ENCODE data around the gene CNPY1.

The CNPY1 gene

DNA sequence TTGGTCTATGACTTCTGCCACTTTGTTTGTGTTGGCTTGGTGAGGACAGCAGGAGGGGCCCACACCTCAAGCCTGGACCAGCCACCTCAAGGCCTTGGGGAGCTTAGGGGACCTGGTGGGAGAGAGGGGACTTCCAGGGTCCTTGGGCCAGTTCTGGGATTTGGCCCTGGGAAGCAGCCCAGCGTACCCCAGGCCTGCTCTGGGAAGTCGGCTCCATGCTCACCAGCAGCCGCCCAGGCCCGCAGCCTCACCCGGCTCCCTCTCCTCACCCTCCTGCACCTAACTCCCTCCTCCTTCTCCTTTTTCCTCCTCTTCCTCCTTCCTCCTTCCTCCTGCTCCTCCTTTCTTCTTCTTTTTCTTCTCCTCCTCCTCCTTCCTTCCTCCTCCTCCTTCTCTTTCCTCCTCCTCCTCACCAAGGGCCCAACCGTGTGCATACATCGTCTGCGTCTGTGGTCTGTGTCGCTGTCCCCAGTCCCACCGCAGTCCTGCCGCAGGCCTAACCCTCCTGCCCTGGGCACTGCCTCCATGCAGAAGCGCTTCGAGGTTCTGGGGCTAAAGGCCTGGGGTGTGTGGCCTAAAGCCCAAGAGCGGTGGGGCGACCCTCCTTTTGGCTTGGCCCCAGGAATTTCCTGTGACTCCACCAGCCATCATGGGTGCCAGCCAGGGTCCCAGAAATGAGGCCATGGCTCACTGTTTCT is 83.1 kb downstream of the CNPY1 start:
- no peak for DNase-seq

DNA sequence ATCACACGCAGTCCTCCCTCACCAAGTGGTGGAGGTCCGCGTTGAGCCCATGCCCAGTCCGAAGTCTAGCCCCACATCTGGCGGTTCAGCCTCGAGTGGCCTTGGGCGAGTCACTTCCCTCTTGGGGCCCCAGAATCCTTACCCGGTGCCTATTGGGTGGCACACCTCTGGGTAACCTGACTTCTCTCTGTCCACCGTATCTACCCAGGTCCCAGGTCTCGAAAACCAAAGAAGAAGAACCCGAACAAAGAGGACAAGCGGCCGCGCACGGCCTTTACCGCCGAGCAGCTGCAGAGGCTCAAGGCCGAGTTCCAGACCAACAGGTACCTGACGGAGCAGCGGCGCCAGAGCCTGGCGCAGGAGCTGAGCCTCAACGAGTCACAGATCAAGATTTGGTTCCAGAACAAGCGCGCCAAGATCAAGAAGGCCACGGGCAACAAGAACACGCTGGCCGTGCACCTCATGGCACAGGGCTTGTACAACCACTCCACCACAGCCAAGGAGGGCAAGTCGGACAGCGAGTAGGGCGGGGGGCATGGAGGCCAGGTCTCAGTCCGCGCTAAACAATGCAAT is 84.1 kb downstream of the CNPY1 start:
- DNase-seq: no peak

DNA sequence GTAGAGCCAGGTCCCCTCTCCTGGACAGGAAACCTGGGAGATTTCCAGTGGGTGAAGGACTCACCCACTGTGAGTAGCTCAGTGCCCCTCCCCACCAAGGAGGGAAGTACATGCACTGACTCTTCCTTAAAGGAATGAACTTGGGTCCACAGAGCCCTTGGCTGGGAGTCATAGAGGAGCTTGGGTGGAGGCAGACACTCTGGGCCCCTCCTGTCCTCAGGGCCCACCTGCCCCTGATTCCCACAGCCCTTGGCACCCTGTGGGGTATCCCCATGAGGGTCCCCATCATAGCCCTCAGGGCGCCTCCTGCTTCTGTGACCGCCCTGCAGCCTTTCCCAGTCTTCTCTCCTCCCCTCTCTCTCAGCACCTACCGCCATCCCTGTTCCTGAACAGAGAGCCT is 84.7 kb downstream of the CNPY1 start:
- DNase-seq: no peak

DNA sequence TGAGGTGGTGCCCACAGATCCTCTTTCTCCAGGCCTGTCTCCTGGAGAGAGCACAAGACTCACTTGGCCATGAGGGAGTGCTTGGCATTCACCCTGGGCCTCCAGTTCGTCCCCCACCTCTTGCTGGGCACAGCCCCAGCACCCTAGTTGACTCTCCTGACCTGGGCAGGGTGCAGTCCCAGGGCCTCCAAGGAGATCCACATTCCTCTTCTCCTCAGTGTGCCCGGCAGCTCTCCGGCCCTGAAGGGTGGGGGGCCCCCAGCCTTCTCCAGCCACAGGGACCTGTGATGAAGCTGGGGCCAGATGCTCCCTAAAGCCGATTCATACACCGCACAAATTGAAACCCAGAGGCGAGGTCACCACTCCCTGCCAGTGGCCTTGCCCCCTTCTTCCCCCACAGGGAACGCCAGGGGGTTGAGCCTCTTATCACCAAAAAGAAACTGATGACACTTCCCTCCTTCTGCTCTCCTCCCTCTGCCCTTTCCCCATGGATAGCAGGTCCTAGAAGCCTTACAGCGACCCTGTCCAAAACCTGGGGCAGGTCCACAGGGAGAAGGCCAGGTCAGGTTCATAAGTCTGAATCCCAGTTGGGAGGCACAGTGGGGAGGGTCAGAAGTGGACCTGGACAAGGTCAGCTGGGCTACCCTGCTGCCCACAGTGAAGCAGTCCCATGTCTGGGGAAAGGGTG is 85.3 kb downstream of the CNPY1 start:
- DNase-seq: no peak

DNA sequence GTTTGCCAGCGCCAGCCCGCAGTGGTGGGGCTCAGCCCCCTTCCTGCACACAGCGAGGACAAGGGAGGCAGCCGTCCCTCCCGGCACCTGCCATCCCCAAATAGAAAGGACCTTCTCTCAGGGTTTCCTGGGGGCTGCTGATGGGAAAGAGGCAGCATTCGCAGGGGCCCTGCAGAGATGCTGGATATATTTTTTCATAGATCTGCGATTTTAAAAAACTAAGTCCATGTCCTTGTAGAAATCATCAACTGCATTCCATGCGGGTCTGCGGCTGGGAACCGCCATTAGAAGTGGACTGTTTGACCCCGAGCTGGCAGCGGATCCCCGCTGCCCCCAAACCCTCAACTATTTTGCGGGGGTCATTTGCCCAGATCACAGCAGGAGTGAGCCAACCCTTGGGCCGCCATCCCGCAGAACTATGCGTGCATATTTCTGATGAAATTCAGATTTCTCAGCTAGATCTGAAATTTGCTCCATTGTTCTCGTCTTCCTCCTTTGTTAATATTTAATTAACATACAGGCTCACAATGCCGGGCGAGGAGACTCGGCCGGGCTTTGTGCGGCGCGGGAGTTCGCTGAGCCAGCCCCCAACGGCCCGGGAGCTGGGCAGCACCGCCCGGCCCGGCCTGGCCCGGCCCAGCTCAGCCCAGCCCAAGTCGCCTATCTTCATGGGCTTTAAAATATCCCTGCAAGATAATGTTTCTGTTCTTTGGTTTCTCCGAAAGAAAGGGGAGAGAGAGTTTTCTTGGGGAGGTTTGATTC is 86.5 kb downstream of the CNPY1 start:
- no peak for DNase-seq

DNA sequence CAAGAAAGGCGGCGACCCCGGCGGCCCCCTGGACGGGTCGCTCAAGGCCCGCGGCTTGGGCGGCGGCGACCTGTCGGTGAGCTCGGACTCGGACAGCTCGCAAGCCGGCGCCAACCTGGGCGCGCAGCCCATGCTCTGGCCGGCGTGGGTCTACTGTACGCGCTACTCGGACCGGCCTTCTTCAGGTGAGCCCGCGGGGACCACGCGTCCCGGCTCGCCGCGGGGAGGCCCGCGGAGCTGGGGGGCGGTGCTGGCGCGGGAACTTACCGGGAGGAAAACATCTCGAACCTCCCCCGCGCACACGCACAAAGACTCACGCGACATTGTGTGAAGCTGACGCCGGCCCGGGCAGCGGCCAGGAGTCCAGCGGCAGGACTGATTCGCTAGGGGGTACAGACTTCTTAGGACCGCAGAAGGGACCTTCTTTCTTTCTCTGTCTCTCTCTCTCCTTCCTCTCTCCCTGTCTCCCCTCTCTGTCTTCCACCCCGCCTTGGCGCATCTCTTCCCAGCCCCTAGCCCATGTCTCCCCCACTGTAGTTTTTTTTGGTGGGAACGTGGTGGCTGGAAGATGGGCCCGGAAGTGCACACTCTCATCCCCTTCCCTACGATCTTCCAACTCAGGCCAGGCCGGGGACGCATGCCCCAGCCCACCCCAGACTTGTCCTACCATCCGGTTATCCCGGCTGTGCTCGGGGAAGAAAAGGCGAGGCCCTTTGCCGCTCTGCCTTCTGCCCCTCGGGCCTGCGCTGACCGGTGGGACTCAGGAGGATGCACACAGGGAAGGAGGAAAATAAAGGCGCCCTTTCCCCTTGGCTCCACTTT is 87.3 kb downstream of the CNPY1 start:
- no peak for DNase-seq

DNA sequence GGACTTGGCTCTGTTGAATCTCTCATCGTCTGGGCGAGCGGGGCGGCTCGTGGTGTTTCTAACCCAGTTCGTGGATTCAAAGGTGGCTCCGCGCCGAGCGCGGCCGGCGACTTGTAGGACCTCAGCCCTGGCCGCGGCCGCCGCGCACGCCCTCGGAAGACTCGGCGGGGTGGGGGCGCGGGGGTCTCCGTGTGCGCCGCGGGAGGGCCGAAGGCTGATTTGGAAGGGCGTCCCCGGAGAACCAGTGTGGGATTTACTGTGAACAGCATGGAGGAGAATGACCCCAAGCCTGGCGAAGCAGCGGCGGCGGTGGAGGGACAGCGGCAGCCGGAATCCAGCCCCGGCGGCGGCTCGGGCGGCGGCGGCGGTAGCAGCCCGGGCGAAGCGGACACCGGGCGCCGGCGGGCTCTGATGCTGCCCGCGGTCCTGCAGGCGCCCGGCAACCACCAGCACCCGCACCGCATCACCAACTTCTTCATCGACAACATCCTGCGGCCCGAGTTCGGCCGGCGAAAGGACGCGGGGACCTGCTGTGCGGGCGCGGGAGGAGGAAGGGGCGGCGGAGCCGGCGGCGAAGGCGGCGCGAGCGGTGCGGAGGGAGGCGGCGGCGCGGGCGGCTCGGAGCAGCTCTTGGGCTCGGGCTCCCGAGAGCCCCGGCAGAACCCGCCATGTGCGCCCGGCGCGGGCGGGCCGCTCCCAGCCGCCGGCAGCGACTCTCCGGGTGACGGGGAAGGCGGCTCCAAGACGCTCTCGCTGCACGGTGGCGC is 88.1 kb downstream of the CNPY1 start, which contains the start of gene EN2:
Gene EN2, plus strand, starts transcription at position 19 of the 767 bp plus-strand sequence. Its CDS starts 249 bp downstream, at position 268.
- DNase-seq: peak; percentile 25

DNA sequence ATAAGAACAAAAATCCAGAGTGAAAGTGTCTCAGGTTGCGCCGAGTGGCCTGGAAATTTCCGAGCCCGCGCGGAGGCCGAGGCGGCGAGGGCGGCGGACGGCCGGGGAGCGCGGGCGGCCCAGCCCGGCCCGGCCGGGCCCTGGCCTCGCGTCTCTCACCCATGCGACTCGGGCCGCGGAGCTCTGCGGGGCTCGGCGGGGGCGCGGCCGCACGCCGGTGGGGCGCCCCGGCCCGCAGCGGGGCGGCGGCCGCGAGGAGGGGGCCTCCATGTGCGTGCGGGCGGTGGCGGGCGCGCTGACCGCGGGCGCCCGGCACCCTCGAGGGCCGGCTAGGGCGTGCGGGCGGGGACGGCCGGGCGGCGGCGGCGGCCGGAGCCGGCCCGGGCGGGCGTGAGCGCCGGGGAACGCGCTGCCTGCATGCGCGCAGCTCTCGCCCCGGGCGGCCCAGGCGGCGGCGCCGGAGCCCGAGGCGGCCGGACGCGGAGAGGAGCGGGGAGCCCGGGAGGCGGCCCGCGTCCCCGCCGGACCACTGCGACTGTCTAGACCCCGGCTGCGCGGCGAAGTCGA is 88.7 kb downstream of the CNPY1 start:
- DNase-seq: no peak

DNA sequence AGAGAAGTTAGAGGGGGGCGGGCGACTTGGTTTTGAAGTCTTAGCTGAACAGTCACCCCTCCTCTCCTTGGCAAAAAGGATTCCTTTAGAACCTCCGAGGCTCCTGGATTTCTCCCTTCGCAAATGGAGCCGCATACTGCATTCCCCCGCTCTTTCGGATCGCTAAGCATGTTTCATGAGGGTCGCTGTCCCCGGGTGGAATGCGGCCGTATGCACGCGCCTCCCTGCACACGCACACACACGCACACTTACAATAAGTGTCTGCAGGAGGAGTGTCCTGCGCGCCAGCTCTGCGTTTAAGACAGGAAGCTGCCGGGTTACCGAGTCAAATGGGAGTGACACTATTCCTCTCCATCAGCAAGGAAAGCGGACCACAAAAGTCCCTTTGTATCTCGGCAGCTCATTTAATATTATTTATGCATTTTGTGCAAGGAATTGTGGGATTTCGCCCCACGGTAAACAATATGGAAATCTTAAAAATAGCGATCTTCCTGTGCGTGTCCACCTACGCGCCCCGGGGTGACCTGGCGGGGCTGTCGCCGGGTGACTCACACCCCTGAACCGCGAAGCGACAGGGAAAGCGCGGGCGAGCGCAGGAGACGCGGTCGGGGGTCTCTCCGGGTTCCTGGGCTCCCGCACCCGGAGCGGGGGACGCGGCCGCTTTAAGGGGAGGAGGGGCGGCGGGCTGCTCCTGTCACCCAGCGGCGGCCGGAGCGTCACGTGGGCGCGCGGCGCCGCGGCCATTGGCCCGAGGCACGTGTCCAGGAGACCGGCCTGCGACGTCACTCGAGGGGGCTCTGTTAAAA is 89.4 kb downstream of the CNPY1 start:
- peak; percentile 64 for DNase-seq

DNA sequence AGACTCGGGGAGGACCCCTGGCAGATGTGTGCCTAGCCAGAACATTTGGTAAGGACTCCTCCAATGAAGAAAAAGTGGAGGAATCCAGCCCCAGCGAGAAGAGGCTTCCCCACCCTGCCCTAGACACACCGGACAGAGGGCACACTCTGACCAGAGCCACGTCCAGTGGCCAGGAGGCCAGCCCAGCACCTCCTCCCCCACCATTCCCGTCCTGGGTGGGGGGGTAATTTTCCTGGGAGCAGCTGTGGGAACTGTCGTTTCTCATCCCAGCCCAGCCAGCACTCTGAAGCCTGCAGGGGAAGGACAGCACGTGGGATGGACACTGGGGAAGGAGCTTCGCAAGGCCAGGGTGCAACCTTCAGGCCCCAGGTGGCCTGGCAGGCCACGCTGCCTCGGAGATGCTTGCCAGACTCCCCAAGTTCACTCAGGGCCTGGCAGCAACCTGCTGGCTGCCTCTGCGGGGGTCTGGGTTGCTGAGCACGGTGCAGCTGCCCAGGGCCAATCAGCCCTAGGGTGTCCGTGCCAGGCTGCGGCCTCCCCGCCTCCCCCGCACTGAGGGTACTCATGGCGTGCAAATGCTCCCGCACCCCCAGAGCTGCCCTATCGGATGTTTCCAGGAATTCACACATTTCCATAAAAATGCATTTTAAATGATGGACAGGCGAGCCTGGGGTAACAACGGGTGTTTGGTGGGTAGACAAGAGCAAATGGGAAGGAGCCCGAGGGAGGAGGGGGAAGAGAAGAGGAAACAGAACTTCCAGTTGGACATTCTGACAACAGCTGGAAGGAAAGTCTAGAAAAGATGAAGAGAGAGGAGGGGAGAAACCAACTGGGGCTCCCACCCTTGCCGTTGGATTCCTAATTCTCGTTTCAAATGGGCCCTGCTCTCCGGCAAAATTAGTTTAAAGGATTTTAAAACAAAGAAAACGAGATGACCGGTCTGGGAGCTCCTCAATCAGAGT is 90.3 kb downstream of the CNPY1 start:
- DNase-seq: no peak

DNA sequence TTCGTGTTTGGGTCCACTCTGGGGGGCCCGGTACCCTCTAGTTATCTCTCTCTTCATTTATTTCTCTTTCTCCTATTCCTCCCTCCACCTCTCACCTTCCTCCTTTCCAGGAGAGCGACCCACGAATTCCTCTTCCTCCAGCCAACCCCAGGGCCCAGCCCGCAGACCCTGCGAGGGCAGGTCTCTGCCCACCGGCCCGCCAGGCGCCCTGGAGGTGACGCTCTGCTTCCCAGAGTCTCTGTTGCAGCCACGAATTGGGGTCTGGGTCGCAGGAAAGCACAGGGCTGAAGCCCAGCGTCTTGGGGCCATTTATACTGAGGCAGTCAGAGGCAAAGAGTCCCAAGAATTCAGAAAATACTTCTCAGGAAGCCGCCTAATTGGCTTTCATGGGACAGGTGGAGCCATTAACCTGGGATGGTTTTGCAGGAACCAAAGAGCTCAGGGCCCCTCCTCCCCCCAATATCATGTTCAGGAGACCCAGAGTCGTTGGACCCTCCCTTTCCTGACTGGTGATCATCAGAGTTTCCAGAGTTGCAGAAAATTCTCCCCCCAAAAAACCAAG is 91.1 kb downstream of the CNPY1 start:
- DNase-seq: no peak

DNA sequence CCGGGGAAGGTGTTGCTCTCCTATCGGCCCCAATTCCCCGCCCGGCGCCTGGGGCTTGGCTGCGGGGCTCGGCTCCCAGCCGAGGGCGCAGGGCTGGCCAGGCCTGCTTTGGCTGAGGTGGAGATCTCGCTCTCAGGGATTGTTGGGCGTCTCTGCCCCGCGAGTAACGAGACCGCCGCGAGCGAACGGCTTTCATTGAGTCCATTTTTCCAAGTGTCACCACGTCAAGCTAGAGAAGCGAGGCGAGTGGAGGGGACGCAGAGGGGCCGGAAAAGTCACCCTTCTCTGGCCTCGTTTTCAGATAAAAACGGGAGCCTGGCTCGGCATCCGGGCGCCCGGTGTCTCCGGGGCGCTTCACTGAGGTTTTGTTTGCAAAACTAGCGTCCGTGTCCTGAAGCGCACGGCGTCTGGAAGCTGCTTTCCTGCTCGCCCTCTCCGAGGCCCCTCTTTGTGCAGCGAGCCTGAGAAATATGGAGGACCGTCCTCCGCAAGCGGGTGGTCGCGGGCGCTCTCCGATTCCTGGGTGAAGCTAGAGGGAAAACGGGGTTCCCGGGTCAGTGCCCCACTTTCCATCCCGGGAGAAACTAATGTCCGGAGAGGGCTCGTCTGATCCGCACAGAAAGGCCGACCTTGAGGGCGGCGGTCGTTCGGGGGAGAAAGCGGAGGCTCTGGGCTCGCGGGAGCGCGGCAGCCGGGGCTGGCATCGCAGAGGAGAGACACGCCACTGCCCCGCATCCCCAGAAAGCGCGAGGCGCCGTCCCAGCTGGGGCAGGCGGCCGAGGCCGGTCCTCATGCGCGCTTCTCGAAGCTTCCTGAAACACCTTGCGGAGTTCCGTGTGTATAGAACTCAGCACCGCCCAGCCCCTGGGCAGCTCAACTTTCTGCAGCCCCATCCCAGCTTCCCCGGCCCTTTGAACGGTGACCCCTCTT is 91.9 kb downstream of the CNPY1 start:
- no peak for DNase-seq

DNA sequence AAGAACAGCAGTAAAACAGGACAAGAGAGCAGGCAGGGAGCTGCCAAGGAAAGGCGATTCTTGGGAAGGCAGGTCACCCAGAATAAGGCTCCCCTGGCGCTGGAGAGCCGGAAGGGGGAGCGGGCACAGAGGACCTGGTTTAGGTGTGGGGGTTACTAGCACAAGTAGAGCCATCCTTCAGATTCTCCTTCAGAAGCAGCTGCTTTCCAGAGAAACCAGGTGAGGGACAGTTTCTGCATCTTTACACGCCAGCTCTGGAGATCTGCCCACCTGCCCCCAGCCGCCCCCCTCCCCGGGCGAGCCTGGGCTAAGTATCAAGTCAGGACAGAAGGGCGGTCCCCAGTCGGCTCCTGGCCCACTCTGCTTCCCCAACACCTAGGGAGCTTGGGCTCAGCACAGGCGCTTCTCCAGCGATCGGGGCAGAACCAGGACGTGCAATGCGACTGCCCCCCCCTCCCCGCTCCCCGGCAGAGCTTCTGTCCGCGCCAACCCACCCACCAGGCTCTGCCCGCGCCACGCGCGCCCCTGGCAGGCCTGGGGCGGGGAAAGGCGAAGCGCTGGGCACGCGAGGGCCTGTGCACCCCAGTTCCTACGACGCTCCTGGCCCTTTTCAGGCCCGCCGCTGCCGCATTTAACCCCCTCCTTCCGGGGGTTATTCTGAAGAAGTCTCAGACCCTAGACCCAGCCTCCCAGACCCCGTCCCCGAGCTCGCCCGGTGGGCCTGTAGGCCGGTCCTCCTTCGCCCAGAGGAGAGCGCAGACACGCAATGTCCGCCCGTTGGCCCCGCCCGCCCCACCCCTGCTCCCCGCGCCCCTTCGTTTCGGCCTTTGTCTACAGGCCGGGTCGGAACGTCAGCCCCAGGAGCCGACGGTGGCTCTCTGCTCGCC is 92.8 kb downstream of the CNPY1 start:
- no peak for DNase-seq

DNA sequence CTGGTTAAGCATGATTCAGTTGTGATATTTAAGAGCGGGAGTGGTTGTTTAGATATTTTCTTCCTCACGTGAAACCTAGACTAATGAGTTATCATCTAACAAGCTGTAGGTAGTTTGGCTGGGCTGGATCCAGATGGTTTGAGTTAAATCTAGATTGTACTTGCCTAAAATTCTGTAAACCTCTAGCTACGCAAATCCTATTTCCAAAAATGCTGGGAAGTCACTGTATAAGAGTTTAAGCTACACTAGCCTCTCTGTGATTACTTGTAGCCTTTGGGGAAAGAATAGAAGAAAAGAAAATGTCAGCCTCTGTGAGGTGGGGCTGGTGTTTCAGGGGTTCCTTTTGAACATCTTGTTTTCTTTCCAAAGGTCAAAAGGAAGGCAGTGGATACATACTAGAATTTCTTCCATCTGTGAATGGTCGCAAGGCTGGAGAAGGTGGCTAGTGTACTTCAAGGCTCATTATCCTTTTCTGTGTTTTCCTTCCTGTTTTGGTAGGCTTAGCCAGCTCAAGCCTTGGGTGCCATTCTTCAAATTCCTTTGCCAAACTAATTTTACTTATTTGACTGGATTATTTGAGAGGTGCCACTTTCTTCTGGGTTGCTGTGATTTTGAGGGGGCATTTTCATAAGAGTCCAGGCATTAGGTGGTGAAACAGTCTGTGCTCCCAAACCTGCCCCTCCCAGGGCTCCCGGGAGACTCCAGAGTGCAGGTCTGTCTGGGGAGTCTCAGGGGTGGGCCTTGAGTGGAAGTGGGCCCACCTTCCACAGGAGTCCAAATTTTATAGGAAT is 93.7 kb downstream of the CNPY1 start:
- no peak for DNase-seq

DNA sequence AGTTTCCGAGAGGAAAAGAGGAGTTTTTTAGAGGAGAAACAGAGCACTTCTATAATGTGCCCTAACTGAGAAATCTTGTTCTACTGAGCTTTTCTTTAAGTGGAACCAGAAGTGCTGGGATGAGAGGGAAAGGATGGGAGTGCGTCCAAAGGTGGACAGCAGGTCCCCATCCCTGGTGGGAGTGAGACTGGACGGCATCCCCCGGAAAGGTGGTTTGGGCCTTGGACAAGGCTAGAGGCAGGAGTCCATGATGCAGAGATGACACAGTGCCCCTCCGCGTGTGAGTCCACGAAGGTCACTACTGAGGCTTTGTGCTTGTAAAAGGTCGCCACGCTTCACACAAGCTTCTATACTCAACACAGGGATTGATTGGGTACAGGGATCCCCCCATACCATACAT is 94.5 kb downstream of the CNPY1 start:
- DNase-seq: no peak
